ENCODE measurements around the gene UROC1. TPM values are rescaled to one million over a fixed set of nuclear protein-coding genes. Genes with fewer than 3 reads are reported as not detected.

Gene UROC1
- total RNA-seq, 2 experiments from 2014 or later = 0.09 TPM; not detected in 1

- no peak overlapping the region for H3K27ac ChIP-seq (ENCODE audit: low read depth, low read length, poor library complexity, severe bottlenecking)
- no peak overlapping the region for H2AFZ ChIP-seq (ENCODE audit: low read length)
- H3K9me2 ChIP-seq (ENCODE audit: insufficient read depth, low read length) = no peaks in the 10 kb centered on the region
- H3K9me3 ChIP-seq (ENCODE audit: low read length) = no peaks in the 10 kb centered on the region
- H3K4me2 ChIP-seq (ENCODE audit: low read length) = no peak overlapping the region
- no peaks in the 10 kb centered on the region for H3K79me2 ChIP-seq (ENCODE audit: insufficient read depth, low read depth, low read length)
- POLR2A ChIA-PET = interaction anchor here (1.4 kb wide), 1 partner anchor 10 kb away, joined by 6 read pairs; no protein-coding TSS in a partner anchor
- no peak for TF ChIP-seq EZH2phosphoT487 (IDR thresholded peaks at IDR 0.05; ENCODE audit: borderline replicate concordance, low read depth, low read length)
- no TSS peak for BruUV-seq (replicated peaks)
- no peak overlapping the region for H3K4me3 ChIP-seq (ENCODE audit: low read depth, low read length, poor library complexity, severe bottlenecking)
- CTCF ChIA-PET (ENCODE audit: unreplicated experiment) = no interaction called here
- no peaks in the 10 kb centered on the region for H3K4me1 ChIP-seq (ENCODE audit: insufficient read depth, low read length, poor library complexity, severe bottlenecking)
- no peak for DNase-seq (ENCODE audit: low spot score)
- intact Hi-C loops (cut with micrococcal nuclease; ENCODE audit: unreplicated experiment) = no loop called here
- H3K36me3 ChIP-seq (ENCODE audit: insufficient read depth, low read length) = peaks cover 95% of the 10 kb centered on the region
- no peaks in the 10 kb centered on the region for H4K20me1 ChIP-seq (ENCODE audit: insufficient read depth, low read length)
These were observed 56.0 kb downstream of the UROC1 start for GRCh38 chr3:126461450-126462070.

- no peak overlapping the region for H2AFZ ChIP-seq (ENCODE audit: low read length)
- intact Hi-C loops (cut with micrococcal nuclease; ENCODE audit: unreplicated experiment) = no loop called here
- H4K20me1 ChIP-seq (ENCODE audit: insufficient read depth, low read length) = no peaks in the 10 kb centered on the region
- no peaks in the 10 kb centered on the region for H3K4me1 ChIP-seq (ENCODE audit: insufficient read depth, low read length, poor library complexity, severe bottlenecking)
- no peak overlapping the region for H3K4me3 ChIP-seq (ENCODE audit: low read depth, low read length, poor library complexity, severe bottlenecking)
- ChIA-PET CTCF (ENCODE audit: unreplicated experiment) (no interaction called here), POLR2A (interaction anchor here (0.6 kb wide), 1 partner anchor 11 kb away, joined by 4 read pairs; no protein-coding TSS in a partner anchor)
- H3K9me2 ChIP-seq (ENCODE audit: insufficient read depth, low read length) = no peaks in the 10 kb centered on the region
- no TSS peak for BruUV-seq (replicated peaks)
- H3K79me2 ChIP-seq (ENCODE audit: insufficient read depth, low read depth, low read length) = no peaks in the 10 kb centered on the region
- no peaks in the 10 kb centered on the region for H3K9me3 ChIP-seq (ENCODE audit: low read length)
- peaks cover 93% of the 10 kb centered on the region for H3K36me3 ChIP-seq (ENCODE audit: insufficient read depth, low read length)
- no peak overlapping the region for H3K27ac ChIP-seq (ENCODE audit: low read depth, low read length, poor library complexity, severe bottlenecking)
- H3K4me2 ChIP-seq (ENCODE audit: low read length) = no peak overlapping the region
- no peak for DNase-seq (ENCODE audit: low spot score)
- no peak for TF ChIP-seq CTCF (conservative IDR thresholded peaks at IDR 0.05; ENCODE audit: low read length)
- no peak for TF ChIP-seq EZH2phosphoT487 (IDR thresholded peaks at IDR 0.05; ENCODE audit: borderline replicate concordance, low read depth, low read length)
These were observed 57.2 kb downstream of the UROC1 start for GRCh38 chr3:126460381-126460780.

- H3K79me2 ChIP-seq (ENCODE audit: insufficient read depth, low read depth, low read length) = no peaks in the 10 kb centered on the region
- CTCF ChIA-PET (ENCODE audit: unreplicated experiment) = no interaction called here
- BruUV-seq (replicated peaks) = no TSS peak
These were observed 57.8 kb downstream of the UROC1 start for GRCh38 chr3:126459763-126460127.

More at GRCh38 chr3:126459763-126460127, 57.8 kb downstream of the UROC1 start:
- H3K4me3 ChIP-seq (ENCODE audit: low read depth, low read length, poor library complexity, severe bottlenecking) = no peak overlapping the region
- H3K9me3 ChIP-seq (ENCODE audit: low read length) = no peaks in the 10 kb centered on the region
- no peaks in the 10 kb centered on the region for H3K9me2 ChIP-seq (ENCODE audit: insufficient read depth, low read length)
- H3K4me1 ChIP-seq (ENCODE audit: insufficient read depth, low read length, poor library complexity, severe bottlenecking) = no peaks in the 10 kb centered on the region
- TF ChIP-seq CTCF (conservative IDR thresholded peaks at IDR 0.05; ENCODE audit: low read length) = no peak
- TF ChIP-seq EZH2phosphoT487 (IDR thresholded peaks at IDR 0.05; ENCODE audit: borderline replicate concordance, low read depth, low read length) = no peak
- no peak overlapping the region for H3K4me2 ChIP-seq (ENCODE audit: low read length)
- intact Hi-C loops (cut with micrococcal nuclease; ENCODE audit: unreplicated experiment) = no loop called here
- POLR2A ChIA-PET = no interaction called here
- no peak overlapping the region for H3K27ac ChIP-seq (ENCODE audit: low read depth, low read length, poor library complexity, severe bottlenecking)
- no peak overlapping the region for H2AFZ ChIP-seq (ENCODE audit: low read length)
- H3K36me3 ChIP-seq (ENCODE audit: insufficient read depth, low read length) = peaks cover 93% of the 10 kb centered on the region
- no peak for DNase-seq (ENCODE audit: low spot score)
- H4K20me1 ChIP-seq (ENCODE audit: insufficient read depth, low read length) = no peaks in the 10 kb centered on the region

All from OCI-LY7 (cell line).